ENCODE results near the gene NHLRC2. TPM values are rescaled to one million over a fixed set of nuclear protein-coding genes. Genes with fewer than 3 reads are reported as not detected.

Gene NHLRC2
- total and polyA plus RNA-seq, 7 donors: 2.4 to 67.8 (median 31.0) TPM

- intact Hi-C loops (cut with DNase I): no loop called here
- DNase-seq: no peak
- no peak for TF ChIP-seq POLR2A (IDR thresholded peaks at IDR 0.05)
- TF ChIP-seq CTCF (IDR thresholded peaks at IDR 0.05): no peak
- TF ChIP-seq EP300 (IDR thresholded peaks at IDR 0.05): no peak
- TF ChIP-seq POLR2AphosphoS5 (IDR thresholded peaks at IDR 0.05): no peak
- H3K36me3 ChIP-seq: peaks cover 0 to 36% (median 10%) of the 10 kb centered on the region in 4 donors
- no peak overlapping the region for H3K4me3 ChIP-seq
- peaks cover 0 to 53% (median 34%) of the 10 kb centered on the region in 4 donors for H3K4me1 ChIP-seq
- H3K9me3 ChIP-seq: no peaks in the 10 kb centered on the region
- H3K27me3 ChIP-seq: no peaks in the 10 kb centered on the region
- no peak overlapping the region for H3K27ac ChIP-seq
Observed at GRCh38 chr10:113857210-113857609, 2.7 kb downstream of the NHLRC2 start.

- Histone ChIP-seq H3K27ac (no peak overlapping the region), H3K4me1 (peaks cover 0 to 39% (median 27%) of the 10 kb centered on the region in 4 donors), H3K36me3 (peaks cover 0 to 36% (median 10%) of the 10 kb centered on the region in 4 donors), H3K27me3 (no peaks in the 10 kb centered on the region), H3K4me3 (no peak overlapping the region), H3K9me3 (no peaks in the 10 kb centered on the region)
- intact Hi-C loops (cut with DNase I): no loop called here
- DNase-seq: no peak
- WGBS, 2 donors: 84 to 93% methylated on average over 2 of the region's 2 CpGs
- TF ChIP-seq CTCF (IDR thresholded peaks at IDR 0.05) (no peak), EP300 (IDR thresholded peaks at IDR 0.05) (no peak), POLR2A (IDR thresholded peaks at IDR 0.05) (no peak), POLR2AphosphoS5 (IDR thresholded peaks at IDR 0.05) (no peak)
Observed at GRCh38 chr10:113858541-113858940, 4.1 kb downstream of the NHLRC2 start.

GRCh38 chr10:113859261-113859660 is 4.8 kb downstream of the NHLRC2 start:
- Histone ChIP-seq H3K36me3 (peaks cover 0 to 36% (median 10%) of the 10 kb centered on the region in 4 donors), H3K4me3 (no peak overlapping the region), H3K27me3 (no peaks in the 10 kb centered on the region), H3K9me3 (no peaks in the 10 kb centered on the region), H3K4me1 (peaks cover 0 to 38% (median 26%) of the 10 kb centered on the region in 4 donors), H3K27ac (no peak overlapping the region)
- 67 to 88% methylated on average over 2 of the region's 2 CpGs for WGBS, 2 donors
- DNase-seq: no peak
- TF ChIP-seq POLR2A (IDR thresholded peaks at IDR 0.05) (no peak), POLR2AphosphoS5 (IDR thresholded peaks at IDR 0.05) (no peak), EP300 (IDR thresholded peaks at IDR 0.05) (no peak), CTCF (IDR thresholded peaks at IDR 0.05) (no peak)
- intact Hi-C loops (cut with DNase I): no loop called here

- intact Hi-C loops (cut with DNase I): no loop called here
- DNase-seq: no peak
- WGBS, 2 donors: 82 to 89% methylated on average over 3 of the region's 3 CpGs
- Histone ChIP-seq H3K4me1 (peaks cover 0 to 22% (median 15%) of the 10 kb centered on the region in 4 donors), H3K27ac (no peak overlapping the region), H3K9me3 (no peaks in the 10 kb centered on the region), H3K36me3 (peaks cover 0 to 12% (median 1%) of the 10 kb centered on the region in 4 donors), H3K4me3 (no peak overlapping the region), H3K27me3 (no peaks in the 10 kb centered on the region)
- no peak for TF ChIP-seq CTCF (IDR thresholded peaks at IDR 0.05)
- TF ChIP-seq EP300 (IDR thresholded peaks at IDR 0.05): no peak
- no peak for TF ChIP-seq POLR2A (IDR thresholded peaks at IDR 0.05)
- TF ChIP-seq POLR2AphosphoS5 (IDR thresholded peaks at IDR 0.05): no peak
Observed at GRCh38 chr10:113865901-113866300, 11.4 kb downstream of the NHLRC2 start.

Measured in sigmoid colon (tissue), 7 donors.